ENCODE data around the gene SGSM1. TPM values are rescaled to one million over a fixed set of nuclear protein-coding genes. Genes with fewer than 3 reads are reported as not detected.
A peak's percentile ranks its signal among the peaks of the same experiment; 100 is the strongest.

The SGSM1 gene
- total RNA-seq, 1 experiment from 2014 or later = 5.1 TPM

DNA sequence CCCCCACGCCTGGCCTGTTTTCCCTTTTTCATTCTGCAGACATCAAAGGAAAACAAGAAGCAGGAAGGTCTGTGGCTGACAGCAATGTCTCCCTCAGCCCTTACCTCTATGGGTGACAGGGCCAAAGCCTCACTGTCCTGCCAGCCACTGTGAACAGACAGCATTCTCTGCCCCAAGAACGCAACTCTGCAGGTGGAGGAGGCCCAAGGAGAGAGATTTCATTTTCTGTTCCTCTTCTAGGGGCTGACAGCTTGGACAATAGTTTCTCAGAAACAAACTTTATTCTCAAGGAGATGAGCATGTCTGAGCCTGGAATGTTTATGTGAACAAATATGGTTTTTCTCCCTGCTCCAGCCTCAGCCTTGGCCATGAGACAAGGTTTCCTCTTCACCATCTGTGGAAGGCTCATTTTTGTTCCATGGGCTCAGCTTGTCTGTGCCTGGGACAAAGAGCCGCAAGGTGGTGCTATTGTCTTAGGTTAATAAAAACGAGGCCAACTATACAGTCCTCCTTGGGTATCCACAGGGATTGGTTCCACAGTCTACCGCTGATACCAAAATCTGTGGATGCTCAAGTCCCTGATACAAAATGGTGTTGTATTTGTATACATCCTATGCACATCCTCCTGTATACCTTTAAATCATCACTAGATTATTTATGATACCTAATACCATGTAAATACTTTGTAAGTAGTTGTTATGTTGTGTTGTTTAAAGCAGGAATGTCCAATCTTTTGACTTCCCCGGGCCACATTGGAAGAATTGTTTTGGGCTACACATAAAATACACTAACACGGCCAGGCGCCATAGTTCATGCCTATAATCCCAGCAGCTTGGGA is 37.3 kb upstream of the SGSM1 start:
- ChIA-PET RAD21 (ENCODE audit: low non-redundant PET in 1 of 2, low total read pairs in 2 of 2, uncharacterized antibody in 2 of 2, unreplicated experiment in 2 of 2) (interaction anchor here in 1 of 2 experiments (0.7 kb wide), 1 partner anchor 69 kb away, joined by 3 read pairs; no protein-coding TSS in a partner anchor), CTCF (interaction anchor here (0.8 to 2.8 kb wide), 14 partner anchors 9 to 565 kb away, joined by 3 to 28 read pairs (median 4); no protein-coding TSS in a partner anchor), POLR2A (no interaction called here)
- BruUV-seq (replicated peaks) = no TSS peak
- Histone ChIP-seq H3K27ac (ENCODE audit: low read depth, low read length) (no peak overlapping the region), H3K4me1 (ENCODE audit: control insufficient read depth in 1 of 2, insufficient read depth in 2 of 2, low read length in 2 of 2) (no peaks in the 10 kb centered on the region), H3K4me2 (ENCODE audit: low read length) (no peak overlapping the region), H3K9me2 (ENCODE audit: insufficient read depth) (no peaks in the 10 kb centered on the region), H3K79me2 (ENCODE audit: insufficient read depth, low read length) (no peaks in the 10 kb centered on the region), H3K36me3 (ENCODE audit: control insufficient read depth in 1 of 2, insufficient read depth in 2 of 2, low read length in 2 of 2) (no peaks in the 10 kb centered on the region), H4K20me1 (ENCODE audit: insufficient read depth) (no peaks in the 10 kb centered on the region), H3K9ac (ENCODE audit: low read length) (no peak overlapping the region), H3K4me3 (replicated peaks in 1 of 2; ENCODE audit: low read depth in 1 of 2, low read length in 2 of 2) (no peak overlapping the region), H3K9me3 (ENCODE audit: control insufficient read depth in 1 of 2, insufficient read depth in 1 of 2, low read depth in 1 of 2, low read length in 2 of 2) (no peaks in the 10 kb centered on the region), H3K27me3 (ENCODE audit: insufficient read depth, low read length) (no peaks in the 10 kb centered on the region), H2AFZ (ENCODE audit: low read depth, low read length, poor library complexity, severe bottlenecking) (no peak overlapping the region)
- TF ChIP-seq ZNF274 (IDR thresholded peaks at IDR 0.05; ENCODE audit: low read depth, low read length) (no peak), RAD21 (IDR thresholded peaks at IDR 0.05; ENCODE audit: low read depth) (peak; percentile 78)
- TF ChIP-seq, protein P1, sequence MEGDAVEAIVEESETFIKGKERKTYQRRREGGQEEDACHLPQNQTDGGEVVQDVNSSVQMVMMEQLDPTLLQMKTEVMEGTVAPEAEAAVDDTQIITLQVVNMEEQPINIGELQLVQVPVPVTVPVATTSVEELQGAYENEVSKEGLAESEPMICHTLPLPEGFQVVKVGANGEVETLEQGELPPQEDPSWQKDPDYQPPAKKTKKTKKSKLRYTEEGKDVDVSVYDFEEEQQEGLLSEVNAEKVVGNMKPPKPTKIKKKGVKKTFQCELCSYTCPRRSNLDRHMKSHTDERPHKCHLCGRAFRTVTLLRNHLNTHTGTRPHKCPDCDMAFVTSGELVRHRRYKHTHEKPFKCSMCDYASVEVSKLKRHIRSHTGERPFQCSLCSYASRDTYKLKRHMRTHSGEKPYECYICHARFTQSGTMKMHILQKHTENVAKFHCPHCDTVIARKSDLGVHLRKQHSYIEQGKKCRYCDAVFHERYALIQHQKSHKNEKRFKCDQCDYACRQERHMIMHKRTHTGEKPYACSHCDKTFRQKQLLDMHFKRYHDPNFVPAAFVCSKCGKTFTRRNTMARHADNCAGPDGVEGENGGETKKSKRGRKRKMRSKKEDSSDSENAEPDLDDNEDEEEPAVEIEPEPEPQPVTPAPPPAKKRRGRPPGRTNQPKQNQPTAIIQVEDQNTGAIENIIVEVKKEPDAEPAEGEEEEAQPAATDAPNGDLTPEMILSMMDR (IDR thresholded peaks at IDR 0.05 in 2 of 3, conservative IDR thresholded peaks at IDR 0.05 in 1 of 3; ENCODE audit: borderline replicate concordance in 1 of 3, insufficient read depth in 1 of 3, low read depth in 2 of 3, low read length in 2 of 3) = peak; percentile 66 to 85 (median 84); a peak in 5 of 6 replicates
- ATAC-seq (peak; percentile 86), DNase-seq (ENCODE audit: low read depth, low spot score) (peak; percentile 54)
- intact Hi-C loops (cut with micrococcal nuclease) = loop anchor here (1.0 to 5.0 kb wide), 5 partner anchors 66 to 288 kb away; no protein-coding TSS in a partner anchor
